ENCODE results near the gene CC2D1A.
"Not testable (repeated sequence)": the region's sequence is repeated elsewhere in the genome, so short reads cannot be mapped to it uniquely, and the experiment has no call there.

Gene CC2D1A

DNA sequence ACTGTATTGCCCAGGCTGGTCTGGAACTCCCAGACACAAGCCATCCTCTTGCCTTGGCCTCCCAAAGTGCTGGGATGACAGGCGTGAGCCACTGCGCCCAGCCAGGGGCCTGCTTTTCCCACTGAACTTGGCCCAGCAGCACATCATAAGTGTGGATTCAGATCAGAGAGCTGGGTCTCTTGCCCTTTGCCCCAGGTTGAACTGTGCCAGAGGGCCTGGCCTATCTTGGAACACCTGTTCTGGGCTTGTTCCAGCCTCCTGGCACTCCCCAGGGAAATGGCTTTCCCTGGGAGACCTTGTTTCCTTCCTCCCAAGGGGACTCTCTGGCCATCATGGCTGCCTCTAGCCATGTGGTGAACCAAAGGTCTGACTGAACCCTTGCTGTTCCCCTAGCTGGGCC lies 3.4 kb downstream of the CC2D1A start:
- no peak for DNase-seq

- no peak for DNase-seq
These were observed 7.4 kb downstream of the CC2D1A start for GRCh38 chr19:13913352-13913751.

GRCh38 chr19:13914777-13915176 lies 8.8 kb downstream of the CC2D1A start:
- DNase-seq, result no peak

GRCh38 chr19:13917888-13918406 lies 11.9 kb downstream of the CC2D1A start:
- DNase-seq, result no peak

GRCh38 chr19:13918726-13919411 lies 12.9 kb downstream of the CC2D1A start:
- DNase-seq, result no peak

DNA sequence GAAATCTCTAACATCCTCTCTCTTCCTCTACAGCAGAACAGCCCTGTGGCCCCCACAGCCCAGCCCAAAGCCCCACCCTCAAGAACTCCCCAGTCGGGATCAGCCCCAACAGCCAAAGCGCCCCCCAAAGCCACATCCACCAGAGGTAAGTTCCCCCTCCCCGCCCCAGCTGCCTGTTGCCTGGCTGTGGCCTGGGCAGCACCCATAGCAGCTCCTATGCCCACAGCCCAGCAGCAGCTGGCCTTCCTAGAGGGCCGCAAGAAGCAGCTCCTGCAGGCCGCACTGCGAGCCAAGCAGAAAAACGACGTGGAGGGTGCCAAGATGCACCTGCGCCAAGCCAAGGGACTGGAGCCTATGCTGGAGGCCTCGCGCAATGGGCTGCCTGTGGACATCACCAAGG lies 14.5 kb downstream of the CC2D1A start:
- no peak for DNase-seq

GRCh38 chr19:13920940-13921747 lies 15.1 kb downstream of the CC2D1A start:
- DNase-seq, result peak; percentile 44

GRCh38 chr19:13922118-13922517 lies 16.1 kb downstream of the CC2D1A start:
- not testable (repeated sequence) for DNase-seq

GRCh38 chr19:13923194-13923987 lies 17.4 kb downstream of the CC2D1A start:
- DNase-seq, result no peak

GRCh38 chr19:13926010-13926409 lies 20.0 kb downstream of the CC2D1A start:
- no peak for DNase-seq

GRCh38 chr19:13926715-13927114 lies 20.7 kb downstream of the CC2D1A start:
- no peak for DNase-seq

DNA sequence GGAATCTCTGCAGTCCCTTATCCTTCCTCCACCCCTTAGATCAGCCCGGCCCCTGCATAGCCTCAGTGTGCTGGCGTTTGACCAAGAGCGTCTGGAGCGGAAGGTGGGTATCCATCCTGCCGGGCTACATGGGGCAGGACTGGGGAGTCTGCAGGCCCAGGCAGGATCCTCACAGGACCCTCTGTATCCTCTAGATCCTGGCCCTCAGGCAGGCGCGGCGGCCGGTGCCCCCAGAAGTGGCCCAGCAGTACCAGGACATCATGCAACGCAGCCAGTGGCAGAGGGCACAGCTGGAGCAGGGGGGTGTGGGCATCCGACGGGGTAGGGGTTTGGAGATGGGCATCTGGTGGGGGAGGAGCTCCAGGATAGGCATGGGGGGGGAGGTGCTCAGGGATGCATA lies 23.3 kb downstream of the CC2D1A start:
- no peak for DNase-seq

- DNase-seq, result no peak
These were observed 24.0 kb downstream of the CC2D1A start for GRCh38 chr19:13929956-13930355.

DNA sequence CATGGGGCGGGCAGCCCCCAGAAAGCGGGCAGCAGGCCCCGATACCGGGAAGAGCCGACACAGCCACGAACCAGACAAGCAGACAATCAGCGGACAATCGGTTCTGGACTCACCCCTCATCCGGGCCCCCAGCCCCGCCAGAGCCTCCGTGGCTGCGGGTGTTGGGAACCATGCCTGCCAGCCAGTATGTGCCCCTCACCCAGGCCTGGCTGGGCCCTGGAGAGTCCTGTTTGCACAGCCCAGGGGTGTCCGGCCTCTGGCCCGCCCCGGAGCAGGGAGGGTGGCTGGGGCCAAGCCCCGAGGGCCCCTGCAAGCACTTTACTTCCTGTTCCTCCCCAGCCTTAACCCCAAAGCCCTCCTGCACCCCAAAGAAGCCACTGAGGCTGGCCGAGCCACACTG lies 24.4 kb downstream of the CC2D1A start:
- no peak for DNase-seq

DNA sequence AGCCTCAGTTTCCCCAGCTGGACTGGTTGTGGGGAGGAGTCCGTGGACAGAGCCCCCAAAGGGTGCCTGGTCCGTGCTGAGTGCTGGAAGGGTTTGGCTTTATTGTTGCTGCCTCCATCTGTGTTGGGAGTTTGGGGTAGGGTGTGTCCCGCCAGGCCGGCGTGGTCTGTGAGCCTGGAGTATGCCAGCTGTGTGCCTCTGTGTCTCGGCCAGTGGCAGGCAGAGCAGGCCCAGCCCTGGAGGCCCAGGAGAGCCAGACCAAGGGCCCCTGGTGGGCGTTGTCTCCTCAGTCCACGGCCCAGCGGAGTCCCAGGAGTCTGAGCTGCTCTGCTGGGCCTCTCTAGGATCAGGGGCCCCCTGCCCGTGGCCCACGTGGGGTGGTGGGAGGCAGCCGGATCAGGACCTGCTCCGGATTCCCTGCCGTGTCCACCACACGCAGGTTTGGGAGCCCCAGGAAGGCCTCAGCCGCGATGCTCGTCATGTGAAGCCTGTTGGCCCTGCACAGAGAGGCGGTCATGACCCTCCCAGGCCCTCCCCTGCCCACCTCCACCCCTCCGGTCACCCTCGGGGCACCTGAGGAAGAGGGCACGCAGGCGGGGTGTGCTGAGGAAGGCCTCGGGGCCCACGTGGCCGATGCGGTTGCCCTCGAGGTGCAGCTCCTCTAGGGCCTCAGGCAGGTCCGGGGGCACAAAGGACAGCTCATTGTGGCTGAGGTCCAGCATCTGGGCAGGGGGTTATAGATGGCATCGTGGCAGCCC lies 25.6 kb downstream of the CC2D1A start:
- DNase-seq, result no peak

DNA sequence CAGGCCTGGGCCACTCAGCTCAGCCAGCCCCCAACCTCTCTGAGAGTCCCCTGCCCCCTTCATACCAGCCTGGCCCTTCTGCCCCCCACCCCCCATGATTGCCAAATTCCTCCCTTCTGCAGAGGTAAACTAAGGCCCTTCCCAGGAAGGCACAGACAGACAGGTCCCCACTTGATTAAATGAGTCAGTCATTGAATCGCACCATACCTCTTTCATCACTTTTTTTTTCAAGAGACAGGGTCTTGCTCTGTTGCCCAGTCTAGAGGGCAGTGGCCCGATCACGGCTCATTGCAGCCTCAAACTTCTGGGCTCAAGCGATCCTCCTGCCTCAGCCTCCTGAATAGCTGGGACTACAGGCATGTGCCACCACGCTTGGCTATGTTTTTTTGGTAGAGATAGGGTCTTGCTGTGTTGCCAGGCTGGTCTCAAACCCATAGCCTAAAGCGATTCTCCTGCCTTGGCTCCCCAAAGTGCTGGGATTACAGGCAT lies 26.2 kb downstream of the CC2D1A start:
- DNase-seq, result no peak

DNA sequence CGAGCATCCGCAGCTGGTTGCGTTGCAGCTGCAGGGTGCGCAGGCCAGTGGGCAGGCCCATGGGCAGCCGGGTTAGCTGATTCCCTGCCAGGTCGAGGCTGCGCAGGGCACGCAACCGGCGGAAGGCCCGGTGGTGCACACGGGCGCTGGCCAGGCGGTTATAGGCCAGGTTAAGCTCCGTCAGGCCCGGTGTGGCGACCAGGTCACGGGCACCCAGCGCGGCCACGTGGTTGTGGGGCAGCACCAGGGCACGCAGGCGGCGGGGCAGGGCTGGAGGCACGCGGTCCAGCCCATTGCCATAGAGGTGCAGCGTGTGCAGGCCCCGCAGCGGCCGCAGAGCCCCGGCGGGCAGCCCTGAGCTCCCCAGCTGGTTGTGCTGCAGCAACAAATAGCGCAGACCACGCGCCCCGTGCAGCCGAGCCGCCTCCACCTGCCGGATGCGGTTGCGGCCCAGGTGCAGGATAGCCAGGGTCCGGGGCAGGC lies 27.0 kb downstream of the CC2D1A start:
- no peak for DNase-seq

DNA sequence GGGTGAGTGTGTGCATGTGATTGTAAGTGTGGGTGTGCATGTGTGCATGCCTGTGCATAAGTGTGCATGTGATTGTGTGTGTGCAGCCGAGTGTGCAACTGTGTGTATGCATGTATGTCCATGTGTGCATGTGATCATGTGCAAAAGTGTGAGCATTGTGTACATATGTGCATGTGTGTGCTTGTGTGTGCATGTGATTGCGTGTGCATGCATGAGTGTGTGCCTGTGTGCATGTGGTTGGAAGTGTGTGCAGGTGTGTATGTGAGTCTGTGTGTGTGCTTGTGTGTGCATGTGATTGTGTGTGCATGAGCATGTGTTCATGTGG lies 28.7 kb downstream of the CC2D1A start:
- DNase-seq, result no peak

DNA sequence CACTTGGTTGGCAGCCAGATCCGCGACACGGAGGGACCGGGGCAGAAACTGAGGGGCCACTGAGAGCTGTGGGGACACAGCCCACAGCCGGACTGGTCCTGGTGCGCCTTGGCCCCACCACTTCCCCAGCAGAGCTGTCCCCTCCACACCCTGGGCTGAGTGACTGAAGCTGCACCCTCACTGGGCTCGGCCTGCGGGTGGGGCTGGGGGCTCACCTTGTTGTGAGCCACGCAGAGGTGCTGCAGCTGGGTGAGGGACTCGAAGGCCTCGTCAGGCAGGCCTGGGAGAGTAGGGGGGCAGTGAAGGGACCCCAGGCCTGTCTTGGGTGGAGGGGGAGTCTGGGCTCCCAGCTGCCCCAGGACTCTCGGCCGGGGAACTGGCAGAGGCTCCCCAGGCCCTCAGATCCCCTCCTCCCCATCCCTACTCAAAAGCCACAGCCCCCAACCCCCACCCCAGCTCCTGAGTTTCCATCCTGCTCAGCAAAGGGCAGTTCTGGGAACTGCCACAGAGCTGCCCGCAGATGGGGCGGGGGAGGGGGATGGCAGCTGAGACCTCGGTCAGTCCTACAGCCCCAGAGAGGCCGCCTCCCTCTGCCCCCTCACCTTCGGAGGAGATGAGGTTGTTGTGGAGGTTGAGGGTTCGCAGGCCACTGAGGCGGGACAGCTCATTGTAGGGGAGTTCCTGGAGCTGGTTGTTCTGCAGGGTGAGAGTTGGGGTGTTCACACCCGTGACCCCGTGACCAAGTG lies 29.9 kb downstream of the CC2D1A start:
- no peak for DNase-seq

- DNase-seq, result no peak
These were observed 31.7 kb downstream of the CC2D1A start for GRCh38 chr19:13937479-13938300.
